Mesothelial cell of epicardium (in vitro differentiated cells): ENCODE results near the gene SIK2. TPM values are rescaled to one million over a fixed set of nuclear protein-coding genes. Genes with fewer than 3 reads are reported as not detected.
A peak's percentile ranks its signal among the peaks of the same experiment; 100 is the strongest.

Source experiments
- DNase-seq, 2 experiments: peaks; one replicate each; pipeline ENCODE4 v3.0.0; 2021; ENCODE audit warnings: low spot score in 2 of 2; ENCODE audit not compliant: unreplicated experiment in 2 of 2
- H3K27ac Mint-ChIP-seq: 2 replicates; pipeline ENCODE4 v1.8.0; 2021; ENCODE audit warnings: mixed read lengths
- H3K27me3 Mint-ChIP-seq: 2 replicates; pipeline ENCODE4 v1.8.0; 2021; ENCODE audit warnings: low read depth, mixed read lengths
- H3K36me3 Mint-ChIP-seq: 2 replicates; pipeline ENCODE4 v1.8.0; 2021; ENCODE audit warnings: mixed read lengths
- H3K4me1 Mint-ChIP-seq: 2 replicates; pipeline ENCODE4 v1.8.0; 2021; ENCODE audit warnings: mixed read lengths
- H3K4me3 Mint-ChIP-seq: 2 replicates; pipeline ENCODE4 v1.8.0; 2021; ENCODE audit warnings: mild to moderate bottlenecking, moderate library complexity, mixed read lengths
- H3K9me3 Mint-ChIP-seq: 2 replicates; pipeline ENCODE4 v1.8.0; 2021; ENCODE audit warnings: mixed read lengths
- total RNA-seq: library from RNA; stranded (reverse); gene quantifications from 3 replicates; pipeline ENCODE4 v1.2.1, GENCODE V29; 2021
- TF ChIP-seq, protein P1 (sequence below): fragments of 200-600 bp; sonication (generic); IDR thresholded peaks from one replicate; pipeline ENCODE4 v1.5.0; 2021; ENCODE audit warnings: antibody characterized with exemption; ENCODE audit not compliant: unreplicated experiment

Gene SIK2
- total RNA-seq, 1 donor from 2014 or later = 17.1 TPM

DNA sequence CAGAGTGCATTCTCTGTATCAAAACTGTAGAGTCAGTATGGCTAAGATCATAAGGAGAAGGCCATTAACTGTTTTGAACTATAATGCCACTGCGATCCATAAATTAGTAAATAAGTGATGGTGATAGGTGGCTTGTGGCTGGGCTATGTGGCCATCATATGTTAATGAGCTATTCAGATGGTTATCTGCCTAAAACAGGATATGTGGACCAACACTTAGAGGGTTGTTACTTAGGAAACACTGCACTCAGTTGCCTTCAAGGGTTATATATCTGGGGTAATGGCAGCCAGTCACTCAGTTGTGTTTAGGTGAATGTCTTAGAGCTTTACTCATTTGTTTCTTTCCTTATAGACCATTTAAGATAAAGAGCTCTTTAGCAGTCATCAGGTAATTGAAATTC lies 97.9 kb downstream of the SIK2 start:
- no peak for DNase-seq
- Mint-ChIP-seq H3K27ac (no peak overlapping the region), H3K4me3 (no peak overlapping the region), H3K27me3 (no peaks in the 10 kb centered on the region), H3K36me3 (peaks cover 5% of the 10 kb centered on the region), H3K9me3 (no peaks in the 10 kb centered on the region), H3K4me1 (peaks cover 40% of the 10 kb centered on the region)
- TF ChIP-seq, protein P1, sequence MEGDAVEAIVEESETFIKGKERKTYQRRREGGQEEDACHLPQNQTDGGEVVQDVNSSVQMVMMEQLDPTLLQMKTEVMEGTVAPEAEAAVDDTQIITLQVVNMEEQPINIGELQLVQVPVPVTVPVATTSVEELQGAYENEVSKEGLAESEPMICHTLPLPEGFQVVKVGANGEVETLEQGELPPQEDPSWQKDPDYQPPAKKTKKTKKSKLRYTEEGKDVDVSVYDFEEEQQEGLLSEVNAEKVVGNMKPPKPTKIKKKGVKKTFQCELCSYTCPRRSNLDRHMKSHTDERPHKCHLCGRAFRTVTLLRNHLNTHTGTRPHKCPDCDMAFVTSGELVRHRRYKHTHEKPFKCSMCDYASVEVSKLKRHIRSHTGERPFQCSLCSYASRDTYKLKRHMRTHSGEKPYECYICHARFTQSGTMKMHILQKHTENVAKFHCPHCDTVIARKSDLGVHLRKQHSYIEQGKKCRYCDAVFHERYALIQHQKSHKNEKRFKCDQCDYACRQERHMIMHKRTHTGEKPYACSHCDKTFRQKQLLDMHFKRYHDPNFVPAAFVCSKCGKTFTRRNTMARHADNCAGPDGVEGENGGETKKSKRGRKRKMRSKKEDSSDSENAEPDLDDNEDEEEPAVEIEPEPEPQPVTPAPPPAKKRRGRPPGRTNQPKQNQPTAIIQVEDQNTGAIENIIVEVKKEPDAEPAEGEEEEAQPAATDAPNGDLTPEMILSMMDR = no peak

DNA sequence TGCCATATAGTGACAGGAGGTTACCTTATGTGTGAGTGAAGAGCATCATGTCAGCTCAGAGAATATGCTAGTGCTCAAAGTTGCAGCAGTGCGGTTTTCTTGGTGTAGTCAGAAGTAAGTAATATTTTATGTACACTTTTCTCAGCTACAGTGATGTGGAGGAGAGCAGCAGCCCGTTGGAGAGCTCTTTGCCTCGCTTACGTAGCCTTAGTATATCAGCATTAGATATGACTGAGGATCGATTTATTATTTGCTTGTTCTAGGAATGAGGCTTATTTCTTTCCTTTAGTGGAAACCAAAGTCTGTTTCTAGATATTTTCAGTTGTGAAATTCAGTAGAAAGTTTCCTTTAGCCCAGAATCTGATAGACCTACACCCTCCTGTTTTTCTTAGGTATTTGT lies 100.4 kb downstream of the SIK2 start:
- peaks cover 43% of the 10 kb centered on the region for H3K4me1 Mint-ChIP-seq
- TF ChIP-seq, protein P1 = no peak
- H3K4me3 Mint-ChIP-seq = no peak overlapping the region
- H3K27me3 Mint-ChIP-seq = no peaks in the 10 kb centered on the region
- H3K9me3 Mint-ChIP-seq = no peaks in the 10 kb centered on the region
- H3K27ac Mint-ChIP-seq = peak overlapping the region; percentile 83
- DNase-seq = no peak
- peaks cover 14% of the 10 kb centered on the region for H3K36me3 Mint-ChIP-seq

DNA sequence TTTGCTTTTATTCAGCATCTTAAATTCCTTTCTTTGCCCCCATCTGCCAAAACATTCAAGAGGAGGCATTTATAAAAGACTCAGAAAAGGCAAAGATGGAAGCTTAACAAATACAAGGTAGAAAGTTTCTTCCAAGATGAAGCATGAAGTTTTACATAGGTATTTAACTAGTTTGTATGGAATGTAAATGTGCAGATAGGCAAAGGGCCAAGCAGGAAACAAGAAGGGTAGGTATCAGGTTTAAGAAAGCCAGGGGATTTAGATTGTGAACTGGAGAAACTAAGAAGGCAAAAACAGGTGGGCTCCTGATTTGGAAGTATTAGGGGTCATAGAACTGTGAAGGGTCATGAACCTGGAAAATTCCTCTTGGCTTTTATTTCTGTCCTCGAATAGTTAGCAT lies 101.3 kb downstream of the SIK2 start:
- Mint-ChIP-seq H3K4me1 (peaks cover 43% of the 10 kb centered on the region), H3K9me3 (no peaks in the 10 kb centered on the region), H3K4me3 (no peak overlapping the region), H3K27ac (peak overlapping the region; percentile 83), H3K36me3 (peaks cover 15% of the 10 kb centered on the region), H3K27me3 (no peaks in the 10 kb centered on the region)
- TF ChIP-seq, protein P1 = no peak
- DNase-seq = no peak

DNA sequence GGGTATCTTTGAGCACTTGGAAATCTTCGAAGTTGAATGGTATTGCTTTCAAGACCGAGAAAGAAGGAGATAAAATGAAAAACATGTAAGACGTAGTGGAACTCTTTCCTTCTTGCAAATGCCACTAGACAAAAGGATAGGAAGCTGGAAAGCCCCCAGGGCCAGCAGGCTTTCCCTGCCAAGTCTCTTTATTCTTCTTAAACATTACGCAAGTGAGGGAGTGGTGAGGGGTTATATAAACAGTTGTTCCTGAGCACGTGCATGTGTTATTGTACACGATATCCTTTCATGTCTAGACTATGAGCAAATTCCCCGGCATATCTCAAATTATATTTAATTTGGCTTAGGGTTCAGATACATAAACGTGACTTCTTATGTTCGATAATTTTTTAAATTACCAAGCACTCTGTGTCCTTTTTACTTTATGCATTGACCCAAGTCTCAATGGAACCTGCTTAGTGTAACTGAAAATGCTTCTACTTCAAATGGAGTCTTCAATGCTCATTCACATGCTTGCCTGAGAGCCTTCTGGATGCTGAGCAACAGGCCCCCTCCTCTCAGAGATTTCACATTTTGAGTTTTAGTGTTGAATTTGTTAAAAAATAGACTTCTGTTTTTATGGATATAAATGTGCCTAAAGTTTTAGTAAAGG lies 104.9 kb downstream of the SIK2 start:
- DNase-seq = no peak
- H3K4me1 Mint-ChIP-seq = peaks cover 43% of the 10 kb centered on the region
- TF ChIP-seq, protein P1 = no peak
- H3K36me3 Mint-ChIP-seq = peaks cover 23% of the 10 kb centered on the region
- peak overlapping the region; percentile 83 for H3K27ac Mint-ChIP-seq
- no peaks in the 10 kb centered on the region for H3K27me3 Mint-ChIP-seq
- H3K9me3 Mint-ChIP-seq = no peaks in the 10 kb centered on the region
- H3K4me3 Mint-ChIP-seq = no peak overlapping the region

DNA sequence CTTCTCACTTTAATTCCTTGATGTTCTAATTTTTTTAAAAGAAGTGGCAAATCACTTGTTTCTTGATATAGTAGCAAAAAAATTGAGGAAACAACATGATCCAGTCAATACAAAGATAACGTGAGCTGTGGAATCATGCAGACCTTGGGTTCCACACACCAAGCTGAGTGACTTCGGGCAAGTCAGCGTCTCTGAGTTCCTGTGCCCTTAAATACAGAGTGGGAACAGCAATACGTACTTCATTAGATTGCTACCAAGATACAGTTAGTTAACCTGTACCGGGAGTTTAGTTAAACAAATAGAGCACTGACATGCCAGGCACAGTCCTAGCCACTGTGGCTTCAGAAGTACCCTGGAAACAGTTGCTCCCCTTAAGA lies 105.4 kb downstream of the SIK2 start:
- Mint-ChIP-seq H3K4me1 (peaks cover 41% of the 10 kb centered on the region), H3K9me3 (no peaks in the 10 kb centered on the region), H3K27me3 (no peaks in the 10 kb centered on the region), H3K36me3 (peaks cover 28% of the 10 kb centered on the region), H3K27ac (peak overlapping the region; percentile 83), H3K4me3 (no peak overlapping the region)
- DNase-seq = no peak
- TF ChIP-seq, protein P1 = no peak

DNA sequence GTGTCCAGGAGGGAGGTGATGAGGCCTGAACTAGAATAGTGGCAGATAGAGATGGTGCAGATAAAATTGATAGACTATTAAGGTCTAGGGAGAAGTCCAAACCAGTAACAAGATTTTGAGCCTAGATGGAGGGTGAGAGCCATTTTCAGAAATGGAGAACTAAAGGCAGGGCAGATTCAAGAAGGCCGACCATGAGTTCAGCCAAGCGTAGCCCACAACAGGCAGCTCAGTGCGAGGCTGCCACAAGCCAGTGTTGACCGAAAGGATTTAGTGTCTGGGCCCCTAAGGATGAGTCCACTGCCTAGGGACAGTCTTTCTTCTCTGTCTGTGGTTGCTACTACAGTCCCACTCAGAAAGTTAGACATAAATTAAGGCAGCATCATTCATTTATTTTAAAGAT lies 112.3 kb downstream of the SIK2 start:
- DNase-seq = no peak

More for the DNA sequence above, 112.3 kb downstream of the SIK2 start:
- Mint-ChIP-seq H3K4me1 (peaks cover 11% of the 10 kb centered on the region), H3K27ac (no peak overlapping the region), H3K27me3 (no peaks in the 10 kb centered on the region), H3K36me3 (peaks cover 33% of the 10 kb centered on the region), H3K4me3 (no peak overlapping the region), H3K9me3 (no peaks in the 10 kb centered on the region)
- TF ChIP-seq, protein P1 = no peak
